22Rv1 (cell line): Measurements from ENCODE around the gene SNX24.

Experiments
- CTCF ChIP-seq: fragments of 450-650 bp; IDR thresholded peaks from 2 replicates; pipeline ENCODE4 v1.5.1; 2017; ENCODE audit warnings: mild to moderate bottlenecking
- ZFX ChIP-seq: fragments of 450-650 bp; IDR thresholded peaks from 2 replicates; pipeline ENCODE4 v1.6.1; 2017; ENCODE audit warnings: antibody characterized with exemption, borderline replicate concordance

- TF ChIP-seq CTCF (no peak), ZFX (no peak)
These were observed 74.6 kb downstream of the SNX24 start for GRCh38 chr5:122919969-122920368.
